Nephron (organoid): ENCODE results near the gene MS4A2.
"Not testable (repeated sequence)": the region's sequence is repeated elsewhere in the genome, so short reads cannot be mapped to it uniquely, and the experiment has no call there.

Experiments
- H3K27ac Mint-ChIP-seq, 3 experiments: 2 replicates each; pipeline ENCODE4 v1.8.0; 2020; ENCODE audit warnings: mixed read lengths in 3 of 3, mild to moderate bottlenecking in 2 of 3, moderate library complexity in 1 of 3
- H3K27me3 Mint-ChIP-seq: 2 replicates; pipeline ENCODE4 v1.8.0; 2021; ENCODE audit warnings: low read depth, mild to moderate bottlenecking, moderate library complexity, mixed read lengths
- H3K36me3 Mint-ChIP-seq: 2 replicates; pipeline ENCODE4 v1.8.0; 2020; ENCODE audit warnings: low read depth, mixed read lengths
- H3K4me1 Mint-ChIP-seq: 2 replicates; pipeline ENCODE4 v1.8.0; 2020; ENCODE audit warnings: mixed read lengths
- H3K4me3 Mint-ChIP-seq, 3 experiments: 2 replicates each; pipeline ENCODE4 v1.8.0; 2020; ENCODE audit warnings: mild to moderate bottlenecking in 3 of 3, mixed read lengths in 3 of 3, moderate library complexity in 2 of 3
- H3K9me3 Mint-ChIP-seq: 2 replicates; pipeline ENCODE4 v1.8.0; 2020; ENCODE audit warnings: mixed read lengths
- CTCF ChIP-seq, 3 experiments: fragments of 200-600 bp; sonication (generic); IDR thresholded peaks; one replicate each; pipeline ENCODE4 v1.5.0; 2021; ENCODE audit warnings: antibody characterized with exemption in 3 of 3; ENCODE audit not compliant: unreplicated experiment in 3 of 3

The MS4A2 gene

DNA sequence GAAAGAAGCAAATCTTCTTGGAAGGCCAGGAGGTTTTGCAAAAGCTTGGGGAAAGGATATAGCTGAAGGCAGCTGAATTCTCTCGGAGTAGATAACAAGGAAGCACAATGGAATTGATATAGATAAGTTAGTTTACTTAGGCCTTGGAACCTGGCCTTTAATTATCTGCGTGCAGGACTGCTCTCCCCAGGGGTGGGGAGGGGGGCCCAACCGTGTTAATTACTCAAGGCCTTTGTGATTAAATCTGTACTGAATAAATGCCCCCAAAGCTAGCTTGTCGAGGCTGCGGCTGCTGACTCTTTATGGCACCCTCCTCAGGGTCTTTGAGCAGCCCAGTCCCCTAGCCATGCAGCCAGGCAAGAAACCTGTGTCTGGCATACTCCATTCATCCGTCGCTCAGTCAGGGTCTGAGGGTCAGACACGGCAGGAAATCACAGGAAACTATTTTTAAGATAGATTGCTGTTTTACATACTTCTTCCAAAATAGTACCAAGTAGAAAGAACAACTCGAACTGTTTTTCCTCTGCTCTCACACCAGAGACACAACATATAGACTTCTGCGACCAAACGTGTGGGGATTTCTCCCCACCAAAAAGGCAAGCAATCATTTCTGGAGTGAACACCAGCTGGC is 36.5 kb downstream of the MS4A2 start:
- Mint-ChIP-seq H3K4me1 (peaks cover 6% of the 10 kb centered on the region), H3K27ac (no peak overlapping the region), H3K9me3 (no peaks in the 10 kb centered on the region), H3K4me3 (no peak overlapping the region), H3K27me3 (no peaks in the 10 kb centered on the region), H3K36me3 (no peaks in the 10 kb centered on the region)
- no peak for TF ChIP-seq CTCF (IDR thresholded peaks at IDR 0.05; ENCODE audit: unreplicated experiment in 3 of 3)

- Mint-ChIP-seq H3K4me3 (no peak overlapping the region), H3K36me3 (no peaks in the 10 kb centered on the region), H3K27me3 (no peaks in the 10 kb centered on the region), H3K27ac (no peak overlapping the region), H3K4me1 (peaks cover 10% of the 10 kb centered on the region), H3K9me3 (no peaks in the 10 kb centered on the region)
- no peak for TF ChIP-seq CTCF (IDR thresholded peaks at IDR 0.05; ENCODE audit: unreplicated experiment in 3 of 3)
Measured at GRCh38 chr11:60125956-60126585, 37.6 kb downstream of the MS4A2 start.

DNA sequence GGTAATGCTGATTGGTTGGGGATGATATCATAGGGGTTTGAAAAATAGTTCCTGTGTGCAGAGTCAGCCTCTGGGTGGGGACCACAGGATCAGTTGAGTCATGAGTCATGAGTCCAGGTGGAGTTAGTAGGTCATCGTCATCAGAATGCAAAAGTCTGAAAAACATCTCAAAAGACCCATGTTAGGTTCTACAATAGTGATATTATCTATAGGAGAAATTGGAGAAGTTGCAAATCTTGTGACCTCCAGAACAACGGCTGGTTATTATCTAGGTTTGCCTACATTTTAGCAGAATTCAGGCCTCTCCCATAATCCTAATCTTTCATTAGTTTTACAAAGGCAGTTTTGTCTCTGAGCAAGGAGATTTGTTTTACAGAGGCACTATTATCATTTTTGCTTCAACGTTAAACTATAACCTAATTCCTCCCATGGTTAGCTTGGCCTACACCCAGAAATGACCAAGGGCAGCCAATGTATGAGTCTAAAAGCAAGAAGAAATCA is 38.9 kb downstream of the MS4A2 start:
- H3K4me3 Mint-ChIP-seq = no peak overlapping the region
- no peak for TF ChIP-seq CTCF (IDR thresholded peaks at IDR 0.05; ENCODE audit: unreplicated experiment in 3 of 3)
- H3K27me3 Mint-ChIP-seq = no peaks in the 10 kb centered on the region
- H3K9me3 Mint-ChIP-seq = no peaks in the 10 kb centered on the region
- no peaks in the 10 kb centered on the region for H3K36me3 Mint-ChIP-seq
- no peak overlapping the region for H3K27ac Mint-ChIP-seq
- peaks cover 10% of the 10 kb centered on the region for H3K4me1 Mint-ChIP-seq

DNA sequence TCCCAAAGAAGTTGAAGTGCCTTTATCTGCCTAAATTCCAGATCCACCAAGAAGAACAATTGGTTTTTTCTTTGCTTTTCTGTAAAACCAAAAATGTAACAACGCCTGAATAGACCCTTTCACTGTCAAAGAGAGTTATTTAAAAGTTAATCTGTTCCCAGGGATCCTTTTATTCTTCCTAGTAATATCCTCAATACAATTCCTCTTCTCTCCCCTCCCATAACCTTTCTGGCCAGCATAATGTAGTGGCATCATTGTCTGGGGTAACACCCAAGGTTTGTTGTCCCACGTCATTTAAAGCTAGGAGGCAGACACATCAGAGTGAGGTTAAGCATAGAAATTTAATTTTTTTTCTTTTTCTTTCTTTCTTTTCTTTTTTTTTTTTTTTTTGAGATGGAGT is 39.9 kb downstream of the MS4A2 start:
- H3K27ac Mint-ChIP-seq = no peak overlapping the region
- no peak for TF ChIP-seq CTCF (IDR thresholded peaks at IDR 0.05; ENCODE audit: unreplicated experiment in 3 of 3)
- no peak overlapping the region for H3K4me3 Mint-ChIP-seq
- peaks cover 10% of the 10 kb centered on the region for H3K4me1 Mint-ChIP-seq
- H3K9me3 Mint-ChIP-seq = peaks cover 3% of the 10 kb centered on the region
- H3K36me3 Mint-ChIP-seq = no peaks in the 10 kb centered on the region
- no peaks in the 10 kb centered on the region for H3K27me3 Mint-ChIP-seq

- not testable (repeated sequence) for H3K9me3 Mint-ChIP-seq, H3K27me3 Mint-ChIP-seq, H3K4me3 Mint-ChIP-seq, H3K36me3 Mint-ChIP-seq, H3K27ac Mint-ChIP-seq
- H3K4me1 Mint-ChIP-seq = peaks cover 10% of the 10 kb centered on the region
Measured at GRCh38 chr11:60128866-60129265, 40.4 kb downstream of the MS4A2 start.

DNA sequence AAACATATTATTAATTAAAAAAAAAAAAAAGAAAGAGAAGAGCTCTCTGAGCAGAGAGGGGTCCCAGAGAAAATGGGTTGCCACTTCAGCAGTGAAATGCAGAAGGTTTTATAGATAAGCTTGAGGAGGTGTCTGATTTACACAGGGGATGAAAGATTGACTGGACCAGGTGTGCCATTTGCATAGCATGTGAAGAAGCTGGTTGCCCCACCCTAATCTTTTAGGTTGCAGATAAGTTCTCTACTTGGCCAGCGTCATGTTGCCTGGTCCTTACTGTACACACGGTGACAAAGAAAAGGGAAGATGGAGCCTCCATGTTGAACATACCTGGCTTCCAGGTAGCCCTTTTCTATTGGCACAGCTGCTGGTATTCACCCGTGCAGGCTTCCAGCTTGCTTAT is 41.4 kb downstream of the MS4A2 start:
- TF ChIP-seq CTCF (IDR thresholded peaks at IDR 0.05; ENCODE audit: unreplicated experiment in 3 of 3) = no peak
- Mint-ChIP-seq H3K9me3 (peaks cover 7% of the 10 kb centered on the region), H3K36me3 (no peaks in the 10 kb centered on the region), H3K4me1 (peaks cover 4% of the 10 kb centered on the region), H3K27me3 (no peaks in the 10 kb centered on the region), H3K4me3 (no peak overlapping the region), H3K27ac (no peak overlapping the region)
